WI38 (cell line): Measurements from ENCODE around the gene NKD1.

Experiments used
- H3K4me3 ChIP-seq: 2 replicates; pipeline ENCODE4 v1.5.1; 2011; ENCODE audit warnings: low read depth, mild to moderate bottlenecking, control low read depth, low read length
- TF ChIP-seq, protein P1 (sequence below): IDR thresholded peaks from 2 replicates; pipeline ENCODE4 v1.5.1; 2012; ENCODE audit warnings: low read depth, mild to moderate bottlenecking, control low read depth, low read length

NKD1 gene

GRCh38 chr16:50688867-50689266 is 140.7 kb downstream of the NKD1 start:
- H3K4me3 ChIP-seq, result no peak overlapping the region
- TF ChIP-seq, protein P1, sequence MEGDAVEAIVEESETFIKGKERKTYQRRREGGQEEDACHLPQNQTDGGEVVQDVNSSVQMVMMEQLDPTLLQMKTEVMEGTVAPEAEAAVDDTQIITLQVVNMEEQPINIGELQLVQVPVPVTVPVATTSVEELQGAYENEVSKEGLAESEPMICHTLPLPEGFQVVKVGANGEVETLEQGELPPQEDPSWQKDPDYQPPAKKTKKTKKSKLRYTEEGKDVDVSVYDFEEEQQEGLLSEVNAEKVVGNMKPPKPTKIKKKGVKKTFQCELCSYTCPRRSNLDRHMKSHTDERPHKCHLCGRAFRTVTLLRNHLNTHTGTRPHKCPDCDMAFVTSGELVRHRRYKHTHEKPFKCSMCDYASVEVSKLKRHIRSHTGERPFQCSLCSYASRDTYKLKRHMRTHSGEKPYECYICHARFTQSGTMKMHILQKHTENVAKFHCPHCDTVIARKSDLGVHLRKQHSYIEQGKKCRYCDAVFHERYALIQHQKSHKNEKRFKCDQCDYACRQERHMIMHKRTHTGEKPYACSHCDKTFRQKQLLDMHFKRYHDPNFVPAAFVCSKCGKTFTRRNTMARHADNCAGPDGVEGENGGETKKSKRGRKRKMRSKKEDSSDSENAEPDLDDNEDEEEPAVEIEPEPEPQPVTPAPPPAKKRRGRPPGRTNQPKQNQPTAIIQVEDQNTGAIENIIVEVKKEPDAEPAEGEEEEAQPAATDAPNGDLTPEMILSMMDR, result no peak

DNA sequence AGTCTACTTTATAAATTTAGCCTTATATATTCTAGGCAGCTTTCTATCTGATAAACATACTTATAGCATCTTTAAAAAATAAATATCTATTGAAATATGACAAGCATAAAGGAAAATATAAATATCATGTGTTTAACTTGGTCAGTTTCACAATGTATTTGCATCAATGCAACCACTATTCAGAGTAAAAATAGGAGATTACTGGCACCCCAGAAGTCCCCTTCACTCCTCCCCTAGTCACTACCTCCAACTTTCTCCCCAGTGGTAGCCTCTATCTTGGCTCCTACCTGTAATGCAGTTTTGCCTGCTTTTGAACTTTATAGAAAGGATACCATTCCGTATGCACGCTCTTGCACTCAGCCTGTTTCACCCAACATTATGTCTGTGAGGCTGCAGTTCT is 142.0 kb downstream of the NKD1 start:
- no peak overlapping the region for H3K4me3 ChIP-seq
- TF ChIP-seq, protein P1, result no peak

DNA sequence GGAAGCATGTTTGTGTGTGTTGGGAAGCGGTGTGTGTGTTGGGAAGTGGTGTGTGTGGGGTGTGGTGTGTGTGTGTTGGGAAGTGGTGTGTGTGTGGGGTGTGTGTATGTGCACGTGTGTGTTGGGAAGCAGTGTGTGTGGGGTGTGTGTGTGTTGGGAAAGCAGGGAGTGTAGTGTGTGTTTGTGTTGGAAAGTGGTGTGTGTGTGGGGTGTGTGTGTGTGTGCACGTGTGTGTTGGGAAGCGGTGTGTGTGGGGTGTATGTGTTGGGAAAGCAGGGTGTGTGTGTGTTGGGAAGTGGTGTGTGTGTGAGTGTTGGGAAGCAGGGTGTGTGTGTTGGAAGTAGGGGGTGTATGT is 144.4 kb downstream of the NKD1 start:
- no peak overlapping the region for H3K4me3 ChIP-seq
- TF ChIP-seq, protein P1, result no peak

DNA sequence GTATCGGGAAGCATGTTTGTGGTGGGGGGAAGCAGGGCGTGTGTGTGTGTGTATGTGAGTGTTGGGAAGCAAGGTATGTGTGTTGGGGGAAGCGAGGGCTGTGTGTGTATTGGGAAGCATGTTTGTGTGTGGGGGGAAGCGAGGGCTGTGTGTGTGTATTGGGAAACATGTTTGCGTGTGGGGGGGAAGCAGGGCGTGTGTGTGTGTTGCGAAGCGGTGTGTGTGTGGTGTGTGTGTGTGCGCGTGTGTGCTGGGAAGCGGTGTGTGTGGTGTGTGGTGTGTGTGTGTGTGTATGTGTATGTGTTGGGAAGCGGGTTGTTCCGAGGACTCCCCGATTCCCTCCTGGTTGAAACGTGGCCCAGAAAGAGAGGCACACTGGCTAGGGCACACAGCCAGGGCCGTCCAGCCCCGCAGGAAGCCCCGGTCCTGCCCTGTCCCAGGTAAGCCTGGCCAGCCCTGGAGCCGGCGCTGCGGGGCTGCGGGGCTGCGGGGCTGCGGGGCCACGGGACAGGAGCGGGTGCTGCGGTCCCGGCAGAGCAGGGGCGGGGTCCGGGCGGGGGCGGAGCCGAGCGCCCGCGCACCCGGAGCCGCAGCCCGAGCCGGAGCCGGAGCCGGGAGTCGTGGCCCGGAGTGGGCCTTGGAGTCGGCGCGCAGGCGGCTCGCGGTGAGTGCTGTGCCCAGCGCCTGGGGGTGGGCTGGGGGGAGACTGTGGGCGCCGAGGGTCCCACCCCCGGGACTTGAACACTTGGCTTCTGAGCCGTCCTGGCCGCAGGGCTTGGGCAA is 145.0 kb downstream of the NKD1 start, which contains the start of gene NOD2:
Gene NOD2 (plus strand): TSS at position 608 of the 783 bp plus-strand sequence. CDS start 5,890 bp downstream, outside the sequence.
- TF ChIP-seq, protein P1, result no peak
- H3K4me3 ChIP-seq, result no peak within 1 kb of the TSS; the same call in 1 of the 2 replicates

DNA sequence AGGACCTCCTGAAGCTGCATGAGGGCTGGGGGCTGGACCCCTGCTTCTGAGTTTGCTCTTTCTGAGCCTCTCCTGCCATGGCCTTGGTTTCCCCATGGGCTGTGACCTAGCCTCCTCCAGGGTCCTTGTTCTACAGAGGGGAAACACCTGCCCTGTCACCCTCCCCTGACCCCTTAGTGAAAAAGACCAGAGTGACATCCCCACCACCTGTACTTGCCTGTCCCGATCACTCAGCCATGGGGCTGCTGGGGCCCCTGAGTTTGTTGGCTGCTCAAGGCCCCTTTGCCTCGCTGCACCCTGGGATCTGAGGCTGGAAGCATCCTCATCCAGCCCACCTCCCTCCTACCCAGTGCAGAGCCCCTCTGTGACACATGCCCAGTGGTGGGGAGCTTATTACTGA is 146.0 kb downstream of the NKD1 start:
- H3K4me3 ChIP-seq, result no peak overlapping the region
- TF ChIP-seq, protein P1, result no peak

GRCh38 chr16:50695017-50696000 is 147.1 kb downstream of the NKD1 start:
- H3K4me3 ChIP-seq, result no peak overlapping the region
- TF ChIP-seq, protein P1, result no peak

- H3K4me3 ChIP-seq, result no peak overlapping the region
- TF ChIP-seq, protein P1, result no peak
Measured at GRCh38 chr16:50696126-50696525, 147.9 kb downstream of the NKD1 start.
